Vagina (tissue), 2 donors: ENCODE results near the gene CCSER1. TPM values are rescaled to one million over a fixed set of nuclear protein-coding genes. Genes with fewer than 3 reads are reported as not detected.

ENCODE experiments used
- DNase-seq, 2 donors: peaks; one replicate each; pipeline ENCODE4 v3.0.0-alpha.2; 2017; ENCODE audit errors: extremely low spot score in 2 of 2
- H3K27ac ChIP-seq: fragments of 200-600 bp; sonication (generic); one replicate; pipeline ENCODE4 v1.5.1; 2019
- H3K27me3 ChIP-seq: fragments of 200-600 bp; sonication (generic); one replicate; pipeline ENCODE4 v1.5.1; 2019
- H3K36me3 ChIP-seq, 2 donors: fragments of 200-600 bp; sonication (generic); one replicate each; pipeline ENCODE4 v1.5.1; 2017 to 2019
- H3K4me1 ChIP-seq: fragments of 200-600 bp; sonication (generic); one replicate; pipeline ENCODE4 v1.5.1; 2019
- H3K4me3 ChIP-seq, 2 donors: fragments of 200-600 bp; sonication (generic); 1 replicate in 1 of 2; 2 replicates in 1 of 2; pipeline ENCODE4 v1.5.1; 2016 to 2019
- H3K9me3 ChIP-seq: fragments of 200-600 bp; sonication (generic); one replicate; pipeline ENCODE4 v1.5.1; 2019
- POLR2A ChIP-seq, 2 donors: fragments of 450-650 bp; IDR thresholded peaks; one replicate each; pipeline ENCODE4 v1.6.1; 2017; ENCODE audit warnings: antibody characterized with exemption in 2 of 2, mild to moderate bottlenecking in 2 of 2, moderate library complexity in 2 of 2
- POLR2AphosphoS5 ChIP-seq, 2 donors: sonication (generic); formaldehyde crosslinking; IDR thresholded peaks; one replicate each; pipeline ENCODE4 v1.9.0; 2017; ENCODE audit warnings: antibody characterized with exemption in 2 of 2, mild to moderate bottlenecking in 2 of 2, low read depth in 1 of 2; ENCODE audit not compliant: insufficient read depth in 1 of 2
- intact Hi-C: fragments of 100-400 bp; cut with DNase I; formaldehyde crosslinking; loops from one replicate; pipeline ENCODE4 v1.15.1; 2023
- total RNA-seq: library from RNA; depleted of rRNA; stranded (reverse); fragments of >200 nt; gene quantifications from one replicate; pipeline ENCODE4 v1.2.3, GENCODE V29; 2016
- TF ChIP-seq, protein P1 (sequence below), 3 experiments: fragments of 450-650 bp in 2 of 3; fragments of 200-600 bp in 1 of 3; sonication (generic) in 1 of 3; IDR thresholded peaks; one replicate each; pipeline ENCODE4 v1.5.1; 2017 to 2019; ENCODE audit warnings: antibody characterized with exemption in 3 of 3, mild to moderate bottlenecking in 2 of 3, moderate library complexity in 2 of 3

The CCSER1 gene
- total RNA-seq, 1 donor from 2014 or later, result 8.1 TPM

DNA sequence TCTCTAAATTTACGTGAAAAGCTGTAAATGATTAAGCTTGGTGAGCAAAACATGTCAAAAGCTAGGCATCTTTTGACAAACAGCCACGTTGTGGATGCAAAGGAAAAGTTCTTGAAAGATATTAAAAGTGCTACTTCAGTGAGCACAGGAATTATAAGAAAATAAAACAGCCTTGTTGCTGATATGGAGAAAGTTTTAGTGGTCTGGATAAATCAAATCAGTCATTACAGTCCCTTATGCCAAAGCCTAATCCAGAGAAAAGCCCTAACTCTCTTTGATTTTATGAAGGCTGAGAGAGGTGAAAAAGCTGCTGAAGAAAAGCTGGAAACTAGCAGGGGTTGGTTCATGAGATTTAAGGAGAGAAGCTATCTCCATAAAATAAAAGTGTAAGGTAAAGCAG, 487.2 kb downstream of the CCSER1 start:
- Histone ChIP-seq H3K27ac (no peak overlapping the region), H3K4me1 (no peaks in the 10 kb centered on the region), H3K4me3 (no peak overlapping the region), H3K27me3 (no peaks in the 10 kb centered on the region), H3K9me3 (no peaks in the 10 kb centered on the region), H3K36me3 (no peaks in the 10 kb centered on the region)
- intact Hi-C loops, result no loop called here
- TF ChIP-seq POLR2AphosphoS5 (IDR thresholded peaks at IDR 0.05; ENCODE audit: insufficient read depth in 1 of 2, low read depth in 1 of 2) (no peak), POLR2A (IDR thresholded peaks at IDR 0.05) (no peak)
- TF ChIP-seq, protein P1, sequence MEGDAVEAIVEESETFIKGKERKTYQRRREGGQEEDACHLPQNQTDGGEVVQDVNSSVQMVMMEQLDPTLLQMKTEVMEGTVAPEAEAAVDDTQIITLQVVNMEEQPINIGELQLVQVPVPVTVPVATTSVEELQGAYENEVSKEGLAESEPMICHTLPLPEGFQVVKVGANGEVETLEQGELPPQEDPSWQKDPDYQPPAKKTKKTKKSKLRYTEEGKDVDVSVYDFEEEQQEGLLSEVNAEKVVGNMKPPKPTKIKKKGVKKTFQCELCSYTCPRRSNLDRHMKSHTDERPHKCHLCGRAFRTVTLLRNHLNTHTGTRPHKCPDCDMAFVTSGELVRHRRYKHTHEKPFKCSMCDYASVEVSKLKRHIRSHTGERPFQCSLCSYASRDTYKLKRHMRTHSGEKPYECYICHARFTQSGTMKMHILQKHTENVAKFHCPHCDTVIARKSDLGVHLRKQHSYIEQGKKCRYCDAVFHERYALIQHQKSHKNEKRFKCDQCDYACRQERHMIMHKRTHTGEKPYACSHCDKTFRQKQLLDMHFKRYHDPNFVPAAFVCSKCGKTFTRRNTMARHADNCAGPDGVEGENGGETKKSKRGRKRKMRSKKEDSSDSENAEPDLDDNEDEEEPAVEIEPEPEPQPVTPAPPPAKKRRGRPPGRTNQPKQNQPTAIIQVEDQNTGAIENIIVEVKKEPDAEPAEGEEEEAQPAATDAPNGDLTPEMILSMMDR (IDR thresholded peaks at IDR 0.05), result no peak
- DNase-seq, result no peak

DNA sequence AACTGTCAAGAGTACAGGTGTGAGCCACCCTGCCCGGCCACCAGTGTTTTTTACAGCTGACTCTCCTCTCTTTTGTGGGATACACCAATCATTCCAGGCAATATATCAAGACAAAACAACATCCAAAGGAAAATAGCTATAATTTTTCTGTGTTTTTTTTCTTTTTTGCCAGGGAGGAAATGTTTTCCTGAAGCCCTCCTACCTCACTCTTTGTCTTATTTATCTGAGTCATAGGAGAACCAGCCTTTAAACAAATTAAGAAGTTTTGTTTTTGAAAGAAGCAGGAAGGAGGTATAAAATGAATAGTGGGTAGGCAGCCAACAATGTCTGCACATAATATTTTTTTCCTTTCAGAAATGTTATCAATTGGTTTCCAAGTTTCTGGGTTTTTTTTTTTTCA, 493.9 kb downstream of the CCSER1 start:
- H3K27me3 ChIP-seq, result no peaks in the 10 kb centered on the region
- no peak overlapping the region for H3K27ac ChIP-seq
- no peaks in the 10 kb centered on the region for H3K9me3 ChIP-seq
- H3K36me3 ChIP-seq, result no peaks in the 10 kb centered on the region
- H3K4me1 ChIP-seq, result no peaks in the 10 kb centered on the region
- DNase-seq, result no peak
- no peak overlapping the region for H3K4me3 ChIP-seq
- TF ChIP-seq POLR2AphosphoS5 (IDR thresholded peaks at IDR 0.05; ENCODE audit: insufficient read depth in 1 of 2, low read depth in 1 of 2) (no peak), POLR2A (IDR thresholded peaks at IDR 0.05) (no peak)
- TF ChIP-seq, protein P1 (IDR thresholded peaks at IDR 0.05), result no peak
- intact Hi-C loops, result no loop called here

DNA sequence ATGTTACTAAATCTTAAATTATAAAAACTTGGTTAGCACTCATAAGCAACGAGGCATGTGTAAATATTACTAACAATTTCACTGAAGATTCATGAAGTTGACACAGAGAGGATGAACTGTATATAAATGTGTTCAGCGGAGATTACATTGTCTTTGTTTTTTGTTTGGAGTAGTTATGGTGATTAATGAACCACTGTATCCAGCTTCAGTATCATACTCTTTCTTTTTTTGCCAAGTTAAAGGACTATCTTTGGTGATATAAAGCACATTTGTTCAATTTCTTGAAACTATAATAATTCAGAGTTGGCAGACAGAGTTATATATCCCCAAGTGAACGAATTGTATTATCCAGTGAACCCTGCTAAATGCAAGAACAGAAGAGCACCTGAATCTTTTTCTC, 497.6 kb downstream of the CCSER1 start:
- no peak overlapping the region for H3K4me3 ChIP-seq
- TF ChIP-seq, protein P1 (IDR thresholded peaks at IDR 0.05), result no peak
- TF ChIP-seq POLR2A (IDR thresholded peaks at IDR 0.05) (no peak), POLR2AphosphoS5 (IDR thresholded peaks at IDR 0.05; ENCODE audit: insufficient read depth in 1 of 2, low read depth in 1 of 2) (no peak)
- H3K36me3 ChIP-seq, result no peaks in the 10 kb centered on the region
- intact Hi-C loops, result no loop called here
- H3K27ac ChIP-seq, result no peak overlapping the region
- no peak for DNase-seq
- no peaks in the 10 kb centered on the region for H3K27me3 ChIP-seq
- H3K4me1 ChIP-seq, result no peaks in the 10 kb centered on the region
- H3K9me3 ChIP-seq, result no peaks in the 10 kb centered on the region

DNA sequence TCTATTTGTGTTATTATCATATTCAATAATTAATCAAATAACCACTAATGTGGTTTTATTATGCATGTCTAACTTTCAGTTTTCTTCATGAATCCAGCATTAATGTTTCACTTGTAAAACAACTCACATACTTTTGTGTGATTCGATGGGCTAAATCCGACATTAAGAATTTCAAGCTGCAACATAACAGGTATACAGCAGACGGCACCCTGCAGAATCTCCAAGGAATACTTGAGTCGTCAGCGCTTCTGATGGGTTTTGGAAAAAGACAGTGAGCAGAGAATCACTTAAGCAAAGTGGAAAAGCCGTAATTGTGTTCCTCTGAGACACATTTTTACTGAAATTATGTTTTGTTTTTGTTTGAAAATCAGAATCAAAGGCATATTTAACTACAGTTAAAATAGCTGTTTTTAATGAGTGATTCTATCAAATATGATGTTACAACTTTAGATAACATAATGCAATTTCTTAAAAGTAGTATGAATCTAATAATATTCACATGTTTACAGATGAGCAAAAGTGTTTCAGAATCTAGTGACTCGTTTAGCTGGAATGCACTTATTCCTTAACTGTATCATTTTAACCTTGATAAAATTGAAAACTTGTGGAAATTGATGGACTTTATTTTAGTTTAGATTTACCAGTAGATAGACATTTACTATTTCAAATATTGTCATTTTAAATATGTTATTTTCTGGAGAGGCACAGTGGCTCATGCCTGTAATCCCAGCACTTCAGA, 514.8 kb downstream of the CCSER1 start:
- no peaks in the 10 kb centered on the region for H3K36me3 ChIP-seq
- H3K4me3 ChIP-seq, result no peak overlapping the region
- H3K4me1 ChIP-seq, result no peaks in the 10 kb centered on the region
- H3K27me3 ChIP-seq, result no peaks in the 10 kb centered on the region
- no peak overlapping the region for H3K27ac ChIP-seq
- no peaks in the 10 kb centered on the region for H3K9me3 ChIP-seq
- no peak for DNase-seq
- intact Hi-C loops, result no loop called here
- no peak for TF ChIP-seq POLR2AphosphoS5 (IDR thresholded peaks at IDR 0.05; ENCODE audit: insufficient read depth in 1 of 2, low read depth in 1 of 2)
- no peak for TF ChIP-seq POLR2A (IDR thresholded peaks at IDR 0.05)
- TF ChIP-seq, protein P1 (IDR thresholded peaks at IDR 0.05), result no peak

DNA sequence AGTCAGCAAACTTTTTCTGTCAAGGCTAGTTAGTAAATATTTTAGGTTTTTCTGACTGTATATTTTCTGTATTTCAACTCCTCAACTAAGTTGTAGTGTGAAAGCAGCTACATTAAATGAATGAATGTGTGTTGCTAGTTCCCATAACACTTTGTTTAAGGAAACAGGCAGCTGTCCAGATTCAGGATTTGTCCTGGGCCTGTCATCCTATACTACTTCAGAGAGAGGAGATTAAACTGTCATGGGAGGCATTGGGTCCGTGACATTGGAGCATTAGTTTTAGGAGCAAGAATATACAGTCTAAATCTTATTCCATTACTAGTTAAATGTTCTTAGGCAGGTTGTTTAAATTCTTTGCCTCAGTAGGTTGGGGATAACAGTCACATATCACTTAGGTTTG, 516.0 kb downstream of the CCSER1 start:
- Histone ChIP-seq H3K4me3 (no peak overlapping the region), H3K36me3 (no peaks in the 10 kb centered on the region), H3K27ac (no peak overlapping the region), H3K27me3 (no peaks in the 10 kb centered on the region), H3K4me1 (no peaks in the 10 kb centered on the region), H3K9me3 (no peaks in the 10 kb centered on the region)
- TF ChIP-seq, protein P1 (IDR thresholded peaks at IDR 0.05), result no peak
- TF ChIP-seq POLR2A (IDR thresholded peaks at IDR 0.05) (no peak), POLR2AphosphoS5 (IDR thresholded peaks at IDR 0.05; ENCODE audit: insufficient read depth in 1 of 2, low read depth in 1 of 2) (no peak)
- intact Hi-C loops, result no loop called here
- no peak for DNase-seq
